HEK293T (cell line): Measurements from ENCODE around the gene ZNRF3.

Source experiments
- CTCF ChIA-PET: fragments of 350-600 bp; formaldehyde crosslinking; extraction: SDS; loops from one replicate; lab custom pipeline; 2021; ENCODE audit warnings: antibody characterized with exemption, inconsistent platforms; lab: Yijun Ruan, JAX
- POLR2A ChIA-PET: fragments of 350-600 bp; formaldehyde crosslinking; extraction: SDS; loops from one replicate; lab custom pipeline; 2020; ENCODE audit warnings: antibody characterized with exemption, inconsistent platforms; lab: Yijun Ruan, JAX
- DNase-seq: peaks from one replicate; pipeline ENCODE4 v3.0.0; 2012; ENCODE audit warnings: mixed read lengths; ENCODE audit errors: extremely low spot score
- ARNT ChIP-seq: fragments of 450-650 bp; IDR thresholded peaks from 2 replicates; pipeline ENCODE4 v1.6.1; 2017; ENCODE audit warnings: mild to moderate bottlenecking
- BHLHE40 ChIP-seq: fragments of 450-650 bp; IDR thresholded peaks from 2 replicates; pipeline ENCODE4 v1.6.1; 2016; ENCODE audit warnings: mild to moderate bottlenecking, moderate library complexity, borderline replicate concordance
- CTBP1 ChIP-seq: fragments of 450-650 bp; IDR thresholded peaks from 2 replicates; pipeline ENCODE4 v1.6.1; 2016; ENCODE audit warnings: borderline replicate concordance
- ELF4 ChIP-seq: fragments of 450-650 bp; IDR thresholded peaks from 2 replicates; pipeline ENCODE4 v1.6.1; 2017; ENCODE audit warnings: antibody characterized with exemption
- FOXA1 ChIP-seq: fragments of 450-650 bp; IDR thresholded peaks from 2 replicates; pipeline ENCODE4 v1.6.1; 2016; ENCODE audit warnings: mild to moderate bottlenecking
- FOXK2 ChIP-seq: fragments of 450-650 bp; IDR thresholded peaks from 2 replicates; pipeline ENCODE4 v1.6.1; 2016; ENCODE audit warnings: mild to moderate bottlenecking
- FOXM1 ChIP-seq: fragments of 450-650 bp; IDR thresholded peaks from 2 replicates; pipeline ENCODE4 v1.6.1; 2017; ENCODE audit warnings: mild to moderate bottlenecking, borderline replicate concordance
- HDGF ChIP-seq: fragments of 450-650 bp; IDR thresholded peaks from 2 replicates; pipeline ENCODE4 v1.6.1; 2017; ENCODE audit warnings: antibody characterized with exemption, borderline replicate concordance
- L3MBTL2 ChIP-seq: fragments of 450-650 bp; conservative IDR thresholded peaks from 2 replicates; pipeline ENCODE4 v1.6.1; 2016; ENCODE audit warnings: mild to moderate bottlenecking
- LEF1 ChIP-seq: fragments of 450-650 bp; IDR thresholded peaks from 2 replicates; pipeline ENCODE4 v1.6.1; 2017; ENCODE audit warnings: mild to moderate bottlenecking, borderline replicate concordance
- NFRKB ChIP-seq: fragments of 450-650 bp; IDR thresholded peaks from 2 replicates; pipeline ENCODE4 v1.6.1; 2016; ENCODE audit warnings: mild to moderate bottlenecking, moderate library complexity
- PKNOX1 ChIP-seq: fragments of 450-650 bp; IDR thresholded peaks from 2 replicates; pipeline ENCODE4 v1.6.1; 2016
- SP1 ChIP-seq: fragments of 450-650 bp; IDR thresholded peaks from 2 replicates; pipeline ENCODE4 v1.6.1; 2017
- SUZ12 ChIP-seq: fragments of 450-650 bp; IDR thresholded peaks from 2 replicates; pipeline ENCODE4 v1.6.1; 2016; ENCODE audit warnings: mild to moderate bottlenecking
- TARDBP ChIP-seq: fragments of 450-650 bp; IDR thresholded peaks from 2 replicates; pipeline ENCODE4 v1.6.1; 2016
- ZNF384 ChIP-seq: fragments of 450-650 bp; IDR thresholded peaks from 2 replicates; pipeline ENCODE4 v1.6.1; 2016

Gene ZNRF3

GRCh38 chr22:28911304-28911690 lies 27.9 kb downstream of the ZNRF3 start:
- CTCF ChIA-PET = no interaction called here

GRCh38 chr22:28911777-28912669 lies 28.7 kb downstream of the ZNRF3 start:
- ChIA-PET CTCF (interaction anchor here (1.2 kb wide), 1 partner anchor 242 kb away, joined by 5 read pairs; no protein-coding TSS in a partner anchor), POLR2A (interaction anchor here (0.8 kb wide), 1 partner anchor 9 kb away, joined by 3 read pairs; no protein-coding TSS in a partner anchor)
- TF ChIP-seq PKNOX1 = peak; percentile 50; the same call in 1 of the 2 replicates
- no peak for TF ChIP-seq ELF4
- no peak for DNase-seq

More at GRCh38 chr22:28911304-28911690, 27.9 kb downstream of the ZNRF3 start:
- TF ChIP-seq SUZ12 = no peak
- no peak for TF ChIP-seq TARDBP
- no peak for TF ChIP-seq LEF1
- TF ChIP-seq BHLHE40 = no peak
- no peak for TF ChIP-seq FOXA1
- TF ChIP-seq HDGF = no peak
- TF ChIP-seq ZNF384 = no peak
- no peak for TF ChIP-seq SP1
- no peak for TF ChIP-seq ELF4
- TF ChIP-seq PKNOX1 = no peak
- TF ChIP-seq ARNT = no peak
- POLR2A ChIA-PET = no interaction called here
- DNase-seq = no peak

- TF ChIP-seq ZNF384 = 0 out of 2 replicates have a peak, but pooled peaks have one; percentile 17
- no peak for TF ChIP-seq BHLHE40
- CTCF ChIA-PET = interaction anchor here (0.7 kb wide), 1 partner anchor 18 kb away, joined by 5 read pairs; no protein-coding TSS in a partner anchor
- POLR2A ChIA-PET = no interaction called here
- DNase-seq = no peak
Measured at GRCh38 chr22:28914201-28914600, 30.8 kb downstream of the ZNRF3 start.

- no peak for DNase-seq
- ChIA-PET CTCF (no interaction called here), POLR2A (no interaction called here)
- TF ChIP-seq FOXK2 = no peak
- no peak for TF ChIP-seq NFRKB
- TF ChIP-seq BHLHE40 = no peak
- no peak for TF ChIP-seq PKNOX1
- no peak for TF ChIP-seq ZNF384
- TF ChIP-seq ELF4 = no peak
- no peak for TF ChIP-seq L3MBTL2
- no peak for TF ChIP-seq CTBP1
- no peak for TF ChIP-seq SP1
- no peak for TF ChIP-seq TARDBP
- TF ChIP-seq HDGF = no peak
- no peak for TF ChIP-seq LEF1
- TF ChIP-seq FOXM1 = no peak
- no peak for TF ChIP-seq FOXA1
- no peak for TF ChIP-seq SUZ12
- no peak for TF ChIP-seq ARNT
Measured at GRCh38 chr22:28915969-28916368, 32.6 kb downstream of the ZNRF3 start.

GRCh38 chr22:28917747-28918549 lies 34.6 kb downstream of the ZNRF3 start:
- TF ChIP-seq L3MBTL2 (no peak), HDGF (no peak), SUZ12 (no peak), FOXM1 (no peak), PKNOX1 (no peak), ELF4 (no peak), ZNF384 (no peak), FOXA1 (no peak), ARNT (no peak), NFRKB (no peak), LEF1 (no peak), FOXK2 (no peak), SP1 (no peak)
- no peak for DNase-seq
- ChIA-PET CTCF (interaction anchor here (0.5 to 1.7 kb wide), 5 partner anchors 9 to 124 kb away, joined by 4 to 7 read pairs (median 5); no protein-coding TSS in a partner anchor), POLR2A (interaction anchor here (1.0 to 2.2 kb wide), 3 partner anchors 9 to 35 kb away, joined by 3 to 10 read pairs (median 3); partner anchors contain the start of gene ZNRF3)
